GM19240 (cell line): Measurements from ENCODE around the gene CASZ1.

Experiments
- DNase-seq: peaks from one replicate; pipeline ENCODE4 v3.0.0; 2011; ENCODE audit warnings: low spot score; ENCODE audit not compliant: insufficient read length

Gene CASZ1

DNA sequence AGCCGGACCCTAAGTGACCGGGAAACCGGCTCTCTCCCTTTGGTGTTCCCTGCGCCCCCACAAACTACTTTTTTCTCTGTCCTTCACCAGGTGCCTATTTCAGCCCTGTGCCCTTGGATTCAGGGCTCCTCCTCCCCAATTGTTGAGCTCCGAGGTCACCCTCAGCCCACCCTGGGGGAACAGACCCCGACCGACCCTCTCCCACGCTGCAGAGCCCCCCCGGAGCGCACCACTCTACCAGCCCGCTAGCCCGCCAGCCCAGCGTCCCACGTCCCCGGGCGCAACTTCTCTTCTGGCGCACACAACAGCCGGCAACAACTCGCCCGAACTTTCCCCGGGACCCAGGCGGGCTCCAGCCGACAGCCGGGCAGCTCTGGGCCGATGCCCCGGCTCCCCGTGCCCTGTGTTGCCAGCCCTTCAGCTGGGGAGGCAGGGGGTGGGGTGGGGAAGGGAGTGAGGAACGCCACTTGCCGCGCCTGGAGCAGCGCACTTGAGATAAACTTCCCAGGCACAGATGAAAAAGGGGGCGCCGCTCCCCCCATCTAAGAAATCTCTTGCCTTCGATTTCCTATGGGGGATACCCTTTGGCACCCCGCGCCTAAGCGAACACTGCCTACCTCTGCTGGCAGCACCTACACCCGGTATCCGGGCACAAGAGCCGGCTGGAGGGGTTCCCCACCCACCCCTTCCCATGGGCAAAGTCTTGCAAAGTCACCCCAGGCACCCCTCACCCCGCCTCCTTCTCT lies 997 bp downstream of the CASZ1 start:
- DNase-seq = no peak

DNA sequence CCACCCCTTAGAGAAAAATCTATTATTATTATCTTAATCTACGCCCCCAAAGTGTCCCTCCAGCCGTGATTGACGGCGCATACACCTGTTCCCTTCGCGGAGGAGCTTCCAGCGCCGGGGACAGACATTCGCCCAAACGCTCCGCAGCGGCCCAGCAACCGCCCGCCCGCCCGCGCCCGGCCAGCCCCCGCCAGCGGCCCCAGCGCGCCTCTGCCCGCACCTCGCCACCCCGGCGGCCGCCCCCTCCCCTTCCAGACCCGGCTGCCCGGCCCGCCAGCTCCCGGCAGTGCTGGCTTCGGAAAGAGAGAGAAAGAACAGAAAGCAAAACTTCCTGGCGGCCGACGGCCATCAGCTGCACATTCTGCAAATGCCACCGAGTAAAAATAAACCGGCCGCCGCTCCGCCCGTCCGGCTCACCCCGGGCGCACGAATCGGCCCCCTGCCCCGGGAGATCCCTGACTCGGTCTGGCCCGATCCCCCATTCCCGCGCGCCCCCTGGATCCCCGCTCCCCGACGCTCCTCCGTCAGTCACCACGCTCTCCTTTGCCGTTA lies 1.6 kb downstream of the CASZ1 start:
- DNase-seq = no peak

DNA sequence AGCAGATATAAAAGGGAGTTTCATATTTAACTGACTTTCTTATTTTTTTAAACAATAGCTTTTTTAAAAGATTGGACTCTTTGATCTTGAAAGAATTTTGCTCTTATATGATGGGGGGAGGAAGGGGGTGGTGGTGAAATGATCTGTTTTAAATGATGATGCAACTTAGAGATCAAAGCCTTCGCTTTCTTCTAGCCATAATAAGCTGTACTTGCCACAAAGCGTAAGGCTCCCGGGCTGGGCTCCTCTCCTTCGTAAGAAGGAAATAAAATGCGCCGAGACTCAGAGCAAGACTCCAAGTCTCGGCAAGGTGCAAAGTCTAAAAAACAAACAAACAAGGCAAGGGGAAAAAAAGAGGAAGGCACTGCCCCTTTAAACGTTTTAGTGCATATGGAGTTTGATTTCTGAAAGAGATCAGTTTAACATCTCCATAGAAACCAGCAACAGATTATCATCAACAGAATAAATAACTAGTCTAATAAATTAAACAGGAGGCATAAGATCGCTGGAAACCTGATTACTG lies 3.3 kb downstream of the CASZ1 start:
- DNase-seq = no peak

DNA sequence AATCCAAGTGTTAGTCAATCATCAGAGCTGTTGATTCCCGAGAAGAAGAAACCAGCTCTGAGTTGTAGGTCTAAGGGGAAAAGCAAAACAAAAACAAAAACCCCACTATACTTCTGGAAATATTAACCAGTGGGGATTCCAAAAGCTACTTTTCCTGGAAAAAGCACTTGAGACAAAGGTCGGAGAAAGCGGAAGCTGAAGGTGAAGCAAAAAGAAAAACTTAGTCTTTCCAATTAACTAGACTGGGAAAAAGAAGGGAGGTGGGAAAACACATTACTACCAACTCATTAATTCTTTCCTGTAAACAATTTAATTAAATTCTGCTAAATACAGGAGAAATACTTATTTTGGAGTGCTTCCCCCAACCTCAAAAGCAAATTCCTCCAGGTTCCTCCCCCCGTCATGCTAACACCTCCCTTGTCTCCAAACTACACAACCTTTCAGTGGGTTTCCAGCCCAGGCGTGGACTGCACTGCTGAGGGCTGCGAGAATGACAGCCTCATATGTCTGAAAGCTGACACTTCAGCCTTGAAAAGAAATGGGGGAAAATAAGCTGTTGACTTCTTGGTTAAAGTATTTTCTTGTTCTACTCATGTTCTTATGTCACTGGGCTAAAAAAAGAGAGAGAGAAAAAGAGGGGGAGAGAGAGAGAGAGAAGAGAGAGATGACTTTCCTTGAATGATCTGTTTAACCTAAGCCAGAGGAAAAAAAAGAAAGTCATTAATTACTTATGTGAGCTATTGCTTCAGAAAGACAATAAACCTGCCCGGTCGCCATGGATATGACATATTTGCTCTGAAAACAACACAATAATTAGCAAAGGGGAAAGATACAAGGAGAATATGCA lies 5.1 kb downstream of the CASZ1 start:
- DNase-seq = no peak

DNA sequence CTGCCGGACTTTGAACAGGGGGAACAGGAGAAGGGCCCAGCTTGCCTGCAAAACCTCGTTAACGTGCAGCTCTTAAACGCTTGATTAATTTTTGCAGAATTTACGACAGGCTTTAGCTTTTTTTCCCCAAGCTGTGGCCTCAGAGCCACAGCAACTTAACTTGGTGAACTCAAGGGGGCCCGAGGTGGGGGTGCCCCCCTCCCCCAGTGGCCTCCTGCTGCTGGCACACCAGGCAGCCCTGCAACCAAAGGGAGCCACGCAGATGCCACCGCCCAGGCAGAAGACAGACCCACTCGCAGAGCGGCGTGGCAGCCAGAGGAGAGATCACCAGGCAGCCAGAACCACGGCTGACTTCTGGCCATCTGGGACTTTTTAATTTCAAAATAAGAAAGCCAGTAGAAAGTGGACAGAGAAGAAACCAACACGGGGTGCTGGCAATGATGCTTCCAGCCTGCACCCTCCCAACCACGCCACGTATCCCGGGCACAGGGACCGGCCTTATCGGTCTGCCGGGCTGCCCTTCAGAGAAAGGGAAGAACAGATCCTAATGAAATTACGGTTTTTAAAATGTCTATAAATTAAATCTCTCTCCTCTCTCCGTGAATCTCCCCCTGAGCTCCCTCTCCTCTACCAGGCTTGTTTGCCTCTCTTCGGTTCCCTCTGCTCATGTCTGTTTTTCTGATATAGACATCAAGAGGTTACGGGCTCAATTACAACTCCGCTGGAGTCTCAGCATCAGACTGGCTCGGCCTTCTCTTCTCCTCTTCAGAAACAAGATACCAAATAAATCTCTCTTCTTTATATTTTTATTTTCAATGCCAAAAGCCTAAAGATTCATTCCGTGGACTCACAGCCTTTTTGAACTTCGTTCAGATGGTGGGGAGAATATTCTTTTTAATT lies 6.4 kb downstream of the CASZ1 start:
- DNase-seq = no peak

DNA sequence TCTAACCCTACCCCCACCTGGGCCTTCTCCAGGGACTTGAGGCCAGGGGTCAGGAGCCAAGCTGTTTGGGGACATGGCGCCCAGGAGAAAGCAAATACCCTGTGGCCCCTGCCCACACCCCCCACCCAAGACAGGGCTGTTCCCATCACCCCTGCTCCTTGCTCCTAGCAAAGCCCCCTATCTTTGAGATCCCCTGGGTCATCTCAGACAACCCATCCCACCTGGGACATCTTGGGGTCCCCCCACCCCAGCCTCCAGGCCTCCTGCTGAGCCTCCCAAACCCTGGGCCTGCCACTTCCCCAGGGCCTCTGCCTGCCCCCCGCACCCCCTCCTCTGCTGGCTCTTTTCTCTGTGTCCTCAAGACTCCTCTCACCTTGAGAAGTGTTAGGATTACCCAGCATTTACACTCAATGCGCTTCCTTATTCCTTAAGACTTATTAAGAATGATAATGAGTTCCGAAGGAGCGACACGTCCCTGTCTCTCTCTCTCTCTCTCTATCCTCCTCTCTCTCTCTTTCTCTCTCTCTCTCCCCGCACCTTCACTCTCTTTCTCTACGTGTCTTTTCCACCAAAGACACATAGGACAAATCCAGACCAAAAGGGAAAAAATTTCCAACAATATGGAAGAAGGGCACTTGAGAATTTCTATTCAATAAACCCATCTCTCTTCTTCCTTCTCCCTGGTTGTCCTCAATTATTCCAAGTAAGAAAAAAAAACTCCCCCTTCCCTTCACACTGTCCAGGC lies 7.2 kb downstream of the CASZ1 start:
- no peak for DNase-seq

DNA sequence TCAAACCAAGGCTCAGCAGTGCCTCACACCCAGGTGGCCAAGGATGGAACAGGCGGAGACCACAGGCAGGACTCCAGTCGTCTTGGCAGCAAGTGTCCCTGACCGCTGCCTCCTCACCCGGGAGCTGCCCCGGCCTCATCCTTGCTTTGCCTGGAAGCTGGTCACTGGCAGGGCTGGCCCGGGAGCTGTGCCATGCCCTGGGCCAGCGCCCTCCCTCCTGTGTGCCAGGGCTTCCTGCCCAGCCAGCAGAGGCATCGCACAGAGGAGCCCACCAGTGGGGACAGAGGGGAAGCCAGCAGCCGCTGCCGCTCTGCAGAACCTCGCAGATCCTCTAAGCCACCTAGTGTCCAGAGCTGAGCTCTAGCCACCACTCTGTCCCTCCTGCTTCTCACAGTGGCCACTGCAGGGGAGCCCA lies 7.8 kb downstream of the CASZ1 start:
- DNase-seq = no peak

DNA sequence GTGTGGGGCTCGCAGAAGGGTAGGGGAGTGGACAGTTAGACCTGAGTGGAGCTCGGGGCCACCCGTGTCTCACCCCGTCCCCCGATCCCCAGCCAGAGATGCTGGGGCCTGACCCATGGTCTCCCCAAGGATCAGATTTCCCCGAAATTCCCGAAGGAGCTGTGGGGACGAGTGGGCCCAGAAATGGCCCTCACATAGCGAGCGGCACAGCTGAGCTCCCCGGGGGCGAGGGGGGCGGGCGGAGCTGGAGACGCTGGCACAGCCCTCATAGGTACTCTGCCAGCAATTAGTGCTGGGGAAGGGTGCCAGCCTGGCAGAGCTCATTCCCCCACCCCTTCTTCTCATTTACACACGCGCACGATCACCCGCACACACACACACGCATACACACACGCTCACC lies 9.2 kb downstream of the CASZ1 start:
- no peak for DNase-seq

DNA sequence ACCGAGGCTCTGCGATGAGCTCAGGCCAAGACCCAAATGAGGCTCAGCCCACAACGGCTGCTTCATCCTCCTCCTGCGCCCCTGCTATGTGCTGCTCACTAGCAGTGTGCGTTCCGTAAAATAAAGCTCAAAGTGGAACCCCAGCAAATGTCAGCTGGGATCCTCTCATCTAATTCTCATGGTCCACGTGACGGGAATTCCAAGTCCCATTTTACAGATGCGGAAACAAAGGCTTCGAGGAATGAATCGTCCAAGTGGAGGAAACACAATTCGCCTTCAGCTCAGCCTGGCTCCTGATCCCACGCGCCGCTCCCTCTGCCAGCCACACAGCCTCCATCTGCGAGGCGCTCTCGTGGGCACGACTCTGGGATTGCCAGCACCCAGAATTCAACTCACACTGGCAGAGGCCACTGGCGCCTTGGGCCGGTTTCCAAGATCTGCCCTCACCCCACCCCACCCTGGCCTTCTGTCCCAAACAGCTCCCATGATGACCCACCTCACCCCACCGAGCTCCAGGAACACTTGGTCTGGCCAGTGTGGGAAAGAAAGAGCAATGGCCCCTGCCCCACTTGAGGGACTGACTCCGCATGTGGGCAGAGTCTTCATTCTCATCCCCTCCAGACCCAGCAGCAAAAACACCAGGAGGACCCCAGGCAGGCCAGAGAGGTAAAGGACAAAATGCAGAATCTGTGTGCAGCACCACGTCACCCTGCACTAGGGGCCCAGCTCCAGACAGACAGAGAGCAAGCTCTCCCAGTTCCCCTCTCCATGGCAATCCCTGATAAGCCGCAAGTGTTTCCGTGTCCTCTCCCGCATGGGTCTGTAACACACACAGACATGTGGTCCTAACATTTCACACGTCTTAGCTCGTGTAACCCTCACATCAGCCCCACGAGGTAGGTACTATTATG lies 10.5 kb downstream of the CASZ1 start:
- no peak for DNase-seq

DNA sequence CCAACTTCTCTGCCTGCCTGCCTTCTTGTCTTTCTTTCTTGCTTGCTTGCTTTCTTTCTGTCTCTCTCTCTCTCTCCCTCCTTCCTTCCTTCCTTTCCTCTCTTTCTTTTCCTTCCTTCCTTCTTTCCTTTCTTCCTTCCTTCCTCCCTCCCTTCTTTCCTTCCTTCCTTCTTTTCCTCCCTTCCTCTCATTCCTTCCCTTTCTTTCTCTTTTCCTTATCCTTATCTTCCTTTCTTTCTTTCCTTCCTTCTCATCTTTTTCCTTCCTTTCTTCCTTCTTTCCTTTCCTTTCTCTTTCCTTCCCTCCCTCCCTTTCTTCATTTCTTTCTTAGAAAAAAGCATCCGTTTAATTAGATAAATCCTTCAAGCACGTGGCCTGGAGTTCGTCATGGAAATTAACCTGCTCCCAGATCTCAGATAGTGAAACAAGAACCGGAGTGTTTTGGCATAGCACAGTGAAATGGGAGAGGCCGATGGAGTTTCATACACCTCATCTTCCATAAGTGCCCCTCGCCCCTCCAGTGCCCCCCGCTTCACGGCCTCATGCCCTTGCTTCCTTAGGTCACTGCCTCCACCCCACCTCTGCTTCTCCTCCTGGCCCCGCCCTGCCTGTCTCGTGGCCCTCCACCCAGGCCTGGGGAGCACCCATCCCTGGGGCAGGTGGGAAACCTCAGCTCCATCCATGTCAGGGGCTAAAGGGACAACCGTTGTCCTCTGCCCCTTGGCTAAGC lies 11.3 kb downstream of the CASZ1 start:
- DNase-seq = no peak

DNA sequence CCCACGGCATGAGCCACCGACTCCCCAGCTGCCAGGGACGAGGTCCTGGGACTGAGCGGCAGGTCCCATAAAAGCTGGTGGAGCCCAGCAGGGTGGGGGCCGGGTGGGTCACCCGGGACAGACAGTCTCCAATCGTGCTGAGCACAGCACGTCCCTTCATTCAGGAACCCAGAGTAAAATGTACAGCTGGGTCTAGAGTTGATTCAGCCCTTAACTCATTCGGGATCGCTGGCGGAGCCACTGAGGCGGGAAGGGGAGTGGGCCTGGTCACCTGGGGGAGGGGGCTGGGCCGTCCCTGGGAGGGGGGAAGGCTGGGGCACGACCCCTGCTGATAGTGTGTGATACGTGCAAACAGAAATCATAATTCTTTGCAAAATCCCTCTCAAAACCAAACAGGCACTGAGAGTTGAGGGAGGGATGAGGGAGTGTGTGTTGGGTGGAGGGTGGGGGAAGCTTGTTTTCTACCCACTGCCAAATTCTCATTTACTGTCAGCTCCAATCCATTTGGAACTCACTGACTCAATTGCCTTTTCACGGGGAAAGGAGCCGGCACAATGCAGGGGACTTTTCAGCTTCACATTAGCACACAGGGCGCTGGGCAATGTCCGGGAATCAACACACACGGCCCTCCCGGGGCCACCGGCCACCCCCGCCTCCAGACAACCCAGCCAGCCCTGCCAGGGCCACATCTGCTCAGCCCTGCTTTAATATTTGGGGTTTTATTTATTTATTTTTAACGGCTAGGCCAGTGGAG lies 13.8 kb downstream of the CASZ1 start:
- no peak for DNase-seq

DNA sequence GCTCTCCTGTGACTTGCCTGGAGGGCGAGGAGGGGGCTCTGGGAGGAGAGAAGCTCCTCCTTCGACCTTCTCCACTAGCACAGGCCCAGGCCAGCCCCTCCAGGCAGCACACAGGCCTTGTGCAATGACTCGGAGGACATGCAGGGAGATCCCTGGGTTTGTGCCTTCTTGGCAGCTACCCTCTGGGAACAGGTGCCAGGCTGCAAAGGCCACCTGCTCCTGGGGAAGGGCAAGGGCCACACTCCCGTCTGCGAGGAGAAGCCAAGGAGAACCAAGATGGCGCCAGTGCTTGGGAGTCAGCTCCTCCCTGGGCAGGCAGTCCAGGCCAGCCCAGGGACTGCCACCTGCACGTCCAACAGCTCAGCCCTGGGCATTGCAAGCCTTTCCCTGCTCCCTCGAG lies 15.3 kb downstream of the CASZ1 start:
- no peak for DNase-seq

DNA sequence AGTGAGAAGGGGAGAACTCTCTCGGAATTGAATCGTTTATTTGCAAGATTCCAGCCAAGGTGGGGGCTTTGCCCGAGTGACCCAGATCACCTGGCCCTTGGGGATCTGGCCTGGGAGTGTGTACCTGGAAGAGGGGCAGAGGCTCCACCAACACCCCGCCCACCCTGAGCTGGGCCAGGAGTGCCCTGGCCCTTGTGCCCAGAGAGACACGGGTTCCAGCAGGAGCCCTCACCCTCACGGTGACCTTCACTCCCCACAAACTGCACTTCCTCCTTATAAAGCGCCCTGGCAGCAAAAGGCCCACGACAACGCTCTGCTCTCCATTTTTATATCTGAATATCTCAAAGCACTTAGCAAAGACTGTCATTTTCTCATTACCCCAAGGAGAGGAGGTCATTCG lies 16.6 kb downstream of the CASZ1 start:
- no peak for DNase-seq

DNA sequence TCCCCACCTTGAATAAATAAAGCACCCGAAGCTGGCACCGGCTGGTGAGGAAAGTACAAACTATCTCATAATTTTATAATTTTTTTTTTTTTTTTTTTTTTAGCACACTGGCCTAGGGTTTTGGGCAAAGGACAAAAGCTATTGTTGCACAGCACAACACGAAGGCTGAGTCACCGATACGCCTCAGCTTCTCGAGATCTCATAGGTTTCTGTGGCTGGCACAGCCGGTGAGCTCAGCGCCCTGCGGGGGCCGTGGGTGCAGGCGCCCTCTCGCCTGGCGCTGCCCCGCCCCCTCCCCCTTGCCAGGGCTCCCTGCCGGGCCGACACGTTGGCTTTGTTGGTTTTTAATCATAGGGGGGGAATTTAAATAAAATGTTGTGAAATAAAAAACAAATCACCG lies 17.2 kb downstream of the CASZ1 start:
- DNase-seq = no peak

DNA sequence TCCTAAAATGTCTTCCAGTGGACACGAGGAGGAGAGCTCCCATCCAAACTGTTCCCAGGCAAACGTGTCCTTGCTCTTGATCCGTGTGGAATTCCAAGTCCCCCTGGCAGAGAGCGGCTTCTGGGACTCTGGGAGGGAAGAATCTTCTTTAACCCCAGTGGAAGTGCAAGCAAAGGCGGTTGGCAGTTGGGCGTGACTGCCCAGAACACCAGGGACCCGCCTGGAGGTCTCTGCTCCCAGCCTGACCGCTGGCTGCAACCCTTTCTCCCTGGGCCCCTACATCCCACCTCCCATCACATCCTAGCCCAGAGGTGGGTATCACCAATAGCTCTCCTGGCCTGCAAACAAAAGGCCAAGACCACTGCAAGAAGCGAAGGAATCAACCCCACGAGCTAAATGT lies 17.8 kb downstream of the CASZ1 start:
- DNase-seq = no peak

DNA sequence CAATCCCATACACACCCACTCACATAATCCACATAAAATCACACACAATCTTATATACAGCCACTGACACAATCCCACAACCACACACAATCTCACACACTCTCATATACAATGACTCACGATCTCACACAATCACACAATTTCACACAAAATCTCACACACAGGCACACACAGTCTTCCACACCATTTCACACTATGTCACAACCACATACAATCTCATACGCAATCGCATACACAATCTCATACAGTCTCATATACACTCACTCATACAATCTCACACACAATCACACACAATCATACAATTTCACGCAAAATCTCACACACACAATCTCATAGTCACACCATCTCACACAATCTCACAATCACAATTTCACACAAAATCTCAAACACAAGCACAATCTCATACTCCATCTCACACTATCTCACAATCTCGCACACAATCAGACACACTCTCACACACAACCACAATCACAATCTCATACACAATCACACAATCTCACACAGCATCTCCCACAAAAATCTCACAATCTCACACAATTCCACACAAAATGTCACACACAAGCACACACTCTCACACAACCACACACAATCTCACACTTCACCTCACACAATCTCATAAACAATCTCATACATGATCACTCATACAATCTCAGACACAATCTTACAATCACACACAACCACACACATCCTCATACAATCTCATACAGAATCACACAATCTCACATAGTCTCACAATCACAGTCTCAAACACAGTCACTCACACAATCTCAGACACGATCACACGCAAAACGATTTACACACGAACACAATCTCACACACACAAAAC lies 18.5 kb downstream of the CASZ1 start:
- no peak for DNase-seq

DNA sequence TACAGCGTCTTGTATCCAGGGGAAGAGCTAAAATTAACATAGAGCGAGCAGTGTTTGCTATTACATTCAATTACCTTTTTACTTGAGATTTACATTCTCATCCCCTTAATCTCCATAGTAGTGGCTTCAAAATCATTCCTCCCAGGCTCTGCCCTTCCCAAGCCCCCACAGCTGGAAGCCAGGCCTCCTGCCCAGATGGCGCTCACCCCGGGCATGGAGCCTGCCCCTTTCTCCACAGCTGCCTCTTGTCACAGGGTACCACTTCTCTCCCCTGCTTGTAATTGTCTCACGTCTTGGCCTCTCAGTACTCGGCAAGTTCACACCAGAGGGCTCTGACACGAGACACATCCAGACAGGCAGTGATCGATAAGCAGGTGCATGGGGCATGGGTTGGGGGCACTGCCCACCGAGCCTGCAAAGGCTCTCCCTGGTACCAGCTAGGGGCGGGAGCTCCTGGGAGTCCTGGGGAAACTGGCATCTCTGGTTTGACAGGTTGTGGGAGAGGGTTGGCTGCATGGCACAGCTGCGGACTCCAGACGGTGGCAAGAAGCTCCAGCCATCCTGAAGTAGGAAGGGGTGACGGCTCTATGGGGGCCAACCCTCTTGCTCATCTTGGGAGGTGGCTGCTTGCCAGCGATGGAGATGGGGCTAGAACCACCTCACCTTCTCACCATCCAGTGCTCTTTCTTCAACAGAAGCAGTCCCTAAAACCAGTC lies 20.1 kb downstream of the CASZ1 start:
- no peak for DNase-seq
